Colonic mucosa (tissue), 4 donors: ENCODE data around the gene RASAL2. TPM values are rescaled to one million over a fixed set of nuclear protein-coding genes. Genes with fewer than 3 reads are reported as not detected.

Source experiments
- DNase-seq: peaks from one replicate; pipeline ENCODE4 v3.0.0-alpha.2; 2020
- H3K27ac ChIP-seq: fragments of 200-600 bp; one replicate; pipeline ENCODE4 v1.8.0; 2021
- H3K27me3 ChIP-seq: fragments of 200-600 bp; one replicate; pipeline ENCODE4 v1.8.0; 2021
- H3K36me3 ChIP-seq: fragments of 200-600 bp; one replicate; pipeline ENCODE4 v1.8.0; 2021
- H3K4me1 ChIP-seq: fragments of 200-600 bp; one replicate; pipeline ENCODE4 v1.8.0; 2021; ENCODE audit warnings: mild to moderate bottlenecking
- H3K4me3 ChIP-seq: fragments of 200-600 bp; one replicate; pipeline ENCODE4 v1.8.0; 2021
- H3K9ac ChIP-seq, 2 donors: one replicate each; pipeline ENCODE4 v1.7.0; 2013; ENCODE audit warnings: control low read depth in 2 of 2, low read depth in 2 of 2, low read length in 2 of 2
- H3K9me3 ChIP-seq: fragments of 200-600 bp; one replicate; pipeline ENCODE4 v1.8.0; 2021
- intact Hi-C: fragments of 100-400 bp; cut with DNase I; formaldehyde crosslinking; loops from one replicate; pipeline ENCODE4 v1.14.1; 2022
- total RNA-seq, 2 donors: library from RNA; stranded (reverse); fragmentation: NEBNext Ultra II Directional in 1 of 2; extraction: Animal tissue kit (Norgen Biotek cat#: 25700) in 1 of 2; gene quantifications; one replicate each; pipeline ENCODE4 v1.2.1, GENCODE V29; 2021
- TF ChIP-seq, protein P1 (sequence below): fragments of 200-600 bp; IDR thresholded peaks from one replicate; pipeline ENCODE4 v1.8.0; 2022; ENCODE audit warnings: antibody characterized with exemption, mild to moderate bottlenecking
- donor health status: healthy.
- donor health status: DM: no; HTN: no; CAD: no.
- donor health status: DM: no; HTN: no; CAD: no.

RASAL2 gene
- total RNA-seq, 2 donors from 2014 or later = 9.7 to 11.8 TPM

DNA sequence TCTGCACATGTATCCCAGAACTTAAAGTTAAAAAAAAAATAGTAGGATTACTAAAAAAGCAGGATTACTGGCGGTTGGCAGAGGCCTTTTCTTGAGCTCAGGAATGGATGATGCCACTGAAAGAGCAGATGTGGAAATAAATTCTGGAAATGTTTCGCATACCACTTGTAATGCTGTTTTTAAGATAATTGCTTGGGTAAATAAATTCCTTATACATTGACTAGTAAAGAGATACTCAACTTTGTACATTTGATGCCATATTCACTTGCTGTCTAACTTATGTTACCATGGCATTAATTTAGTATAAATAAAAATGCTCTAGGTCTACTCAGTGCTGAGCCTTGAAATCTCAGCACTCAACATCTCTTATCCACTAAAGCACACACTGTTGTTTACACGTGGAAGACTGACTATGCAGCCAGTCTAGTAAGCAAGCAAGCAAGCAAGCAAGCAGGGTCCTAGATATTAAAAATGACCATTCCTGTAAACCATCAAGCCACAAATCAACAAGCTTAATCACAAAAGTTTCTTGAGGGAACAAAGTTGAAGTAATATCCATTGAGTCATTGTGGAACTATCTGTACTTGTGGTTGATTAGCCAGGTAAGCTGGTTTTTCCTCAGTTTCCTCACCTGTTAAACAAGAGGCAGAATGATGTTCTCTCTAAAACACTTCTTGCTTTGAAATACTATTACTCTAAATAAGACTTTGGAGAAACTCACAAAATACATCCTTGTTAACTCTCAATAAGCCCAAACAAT lies 1.7 kb upstream of the RASAL2 start:
- TF ChIP-seq, protein P1, sequence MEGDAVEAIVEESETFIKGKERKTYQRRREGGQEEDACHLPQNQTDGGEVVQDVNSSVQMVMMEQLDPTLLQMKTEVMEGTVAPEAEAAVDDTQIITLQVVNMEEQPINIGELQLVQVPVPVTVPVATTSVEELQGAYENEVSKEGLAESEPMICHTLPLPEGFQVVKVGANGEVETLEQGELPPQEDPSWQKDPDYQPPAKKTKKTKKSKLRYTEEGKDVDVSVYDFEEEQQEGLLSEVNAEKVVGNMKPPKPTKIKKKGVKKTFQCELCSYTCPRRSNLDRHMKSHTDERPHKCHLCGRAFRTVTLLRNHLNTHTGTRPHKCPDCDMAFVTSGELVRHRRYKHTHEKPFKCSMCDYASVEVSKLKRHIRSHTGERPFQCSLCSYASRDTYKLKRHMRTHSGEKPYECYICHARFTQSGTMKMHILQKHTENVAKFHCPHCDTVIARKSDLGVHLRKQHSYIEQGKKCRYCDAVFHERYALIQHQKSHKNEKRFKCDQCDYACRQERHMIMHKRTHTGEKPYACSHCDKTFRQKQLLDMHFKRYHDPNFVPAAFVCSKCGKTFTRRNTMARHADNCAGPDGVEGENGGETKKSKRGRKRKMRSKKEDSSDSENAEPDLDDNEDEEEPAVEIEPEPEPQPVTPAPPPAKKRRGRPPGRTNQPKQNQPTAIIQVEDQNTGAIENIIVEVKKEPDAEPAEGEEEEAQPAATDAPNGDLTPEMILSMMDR = no peak
- Histone ChIP-seq H3K9ac (no peak overlapping the region), H3K4me3 (no peak overlapping the region), H3K4me1 (peaks cover 4% of the 10 kb centered on the region), H3K9me3 (no peaks in the 10 kb centered on the region), H3K27ac (no peak overlapping the region), H3K27me3 (no peaks in the 10 kb centered on the region), H3K36me3 (no peaks in the 10 kb centered on the region)
- DNase-seq = no peak
- intact Hi-C loops = no loop called here

DNA sequence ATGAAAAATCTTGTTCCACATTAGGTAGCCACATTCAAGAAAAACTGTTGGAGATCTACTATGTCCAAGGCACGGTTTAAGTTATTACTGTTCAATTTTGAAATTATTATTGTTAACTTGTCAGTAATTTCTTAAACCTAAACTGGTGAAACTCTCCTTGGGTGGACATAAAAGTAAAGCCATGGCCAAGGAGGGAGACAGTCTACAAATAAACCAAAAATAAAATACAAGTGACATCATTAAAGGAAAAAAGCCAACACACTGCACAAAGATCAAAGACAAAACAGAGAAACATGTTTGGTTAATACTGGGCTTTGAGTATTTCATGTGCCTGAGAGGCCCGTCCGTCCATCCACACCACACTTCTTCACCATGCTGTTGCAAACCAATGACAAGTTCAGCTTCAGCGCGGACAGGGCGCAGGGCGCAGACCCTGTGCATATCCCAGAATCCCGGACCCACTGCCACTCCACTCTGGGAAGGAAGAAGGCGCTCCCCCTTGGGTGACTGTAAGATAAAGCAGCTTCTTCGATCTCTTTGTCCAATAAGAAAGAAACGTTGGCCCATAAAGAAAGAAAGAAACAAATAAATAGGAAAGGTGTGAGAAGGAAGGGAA lies 918 bp upstream of the RASAL2 start:
- Histone ChIP-seq H3K9me3 (no peaks in the 10 kb centered on the region), H3K36me3 (no peaks in the 10 kb centered on the region), H3K4me1 (peaks cover 5% of the 10 kb centered on the region), H3K27me3 (no peaks in the 10 kb centered on the region), H3K27ac (peak overlapping the region; percentile 80), H3K4me3 (peak overlapping the region; percentile 71), H3K9ac (peak overlapping the region; percentile 47 to 86)
- DNase-seq = peak; percentile 48
- intact Hi-C loops = no loop called here
- TF ChIP-seq, protein P1 = no peak

DNA sequence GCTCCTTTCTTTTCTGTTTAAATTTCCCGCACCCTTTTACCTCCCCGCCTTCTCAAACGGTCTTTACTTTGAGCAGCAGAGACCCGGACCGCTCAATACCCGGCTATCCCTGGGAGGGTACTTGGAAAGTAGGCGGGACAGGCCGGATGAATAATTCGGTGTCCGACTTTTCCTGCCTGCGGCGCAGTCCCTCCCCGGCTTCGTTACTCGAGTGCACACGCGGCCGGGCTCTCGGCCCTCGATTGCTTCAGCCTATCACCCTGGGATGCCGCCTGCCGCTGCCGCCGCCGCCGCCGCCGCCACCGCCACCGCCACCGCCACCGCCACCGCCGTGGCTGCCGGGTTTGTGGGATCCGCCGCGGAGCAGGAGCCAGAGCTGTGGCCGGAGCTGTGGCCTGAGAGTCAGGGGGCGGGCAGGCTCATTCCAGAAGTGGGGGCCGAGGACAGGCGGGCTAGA lies 382 bp upstream of the RASAL2 start:
- DNase-seq = peak; percentile 93
- H3K9ac ChIP-seq = peak overlapping the region; percentile 75 to 86
- H3K4me1 ChIP-seq = peaks cover 10% of the 10 kb centered on the region
- no peaks in the 10 kb centered on the region for H3K9me3 ChIP-seq
- TF ChIP-seq, protein P1 = no peak
- no peaks in the 10 kb centered on the region for H3K36me3 ChIP-seq
- intact Hi-C loops = no loop called here
- peak overlapping the region; percentile 80 for H3K27ac ChIP-seq
- H3K27me3 ChIP-seq = no peaks in the 10 kb centered on the region
- peak overlapping the region; percentile 71 for H3K4me3 ChIP-seq

DNA sequence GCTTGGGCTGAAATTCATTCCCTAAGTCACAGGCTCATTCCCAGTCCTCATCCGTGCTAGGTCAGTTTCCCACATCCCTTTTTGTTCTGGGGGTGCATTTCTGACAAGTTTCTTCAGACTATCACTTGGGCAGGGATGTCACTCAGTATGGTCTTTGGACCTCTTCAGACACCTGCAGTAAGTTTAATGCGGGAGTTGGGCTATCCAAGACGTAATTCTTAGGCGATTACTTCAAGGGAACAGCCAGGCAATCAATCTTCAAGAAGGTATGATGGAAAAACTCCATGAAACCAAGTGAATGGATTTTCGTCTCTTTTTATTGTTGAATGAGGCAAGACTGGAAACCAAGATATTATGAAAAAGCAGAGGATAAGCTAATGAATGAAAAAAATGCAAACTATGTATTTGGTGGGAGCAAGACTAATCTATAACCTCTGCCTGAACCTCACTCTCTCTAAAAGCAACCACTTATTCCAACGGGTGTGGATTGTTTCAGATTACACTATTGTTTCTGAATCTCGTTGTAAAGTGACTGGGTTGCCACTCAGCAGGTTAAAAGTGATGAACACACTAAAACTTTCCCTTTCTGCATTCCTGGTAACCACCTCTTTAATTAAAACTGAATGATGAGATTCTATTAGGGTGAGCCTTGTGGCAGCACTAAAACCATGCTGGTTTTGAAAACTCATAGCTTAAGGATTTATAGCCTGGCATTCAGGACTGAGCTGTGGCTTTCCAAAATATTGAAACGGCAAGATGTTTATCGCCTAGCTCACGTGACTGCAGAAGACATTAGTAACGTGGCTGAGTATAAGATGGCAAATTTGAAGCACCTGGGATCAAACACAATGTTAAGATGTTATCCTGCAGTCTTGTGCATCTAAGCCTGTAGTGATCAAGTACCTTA lies 1.1 kb downstream of the RASAL2 start:
- no peaks in the 10 kb centered on the region for H3K36me3 ChIP-seq
- no peaks in the 10 kb centered on the region for H3K27me3 ChIP-seq
- H3K4me3 ChIP-seq = peak overlapping the region; percentile 71
- DNase-seq = no peak
- no peaks in the 10 kb centered on the region for H3K9me3 ChIP-seq
- TF ChIP-seq, protein P1 = no peak
- intact Hi-C loops = no loop called here
- peak overlapping the region; percentile 52 to 75 for H3K9ac ChIP-seq
- peak overlapping the region; percentile 80 for H3K27ac ChIP-seq
- peaks cover 13% of the 10 kb centered on the region for H3K4me1 ChIP-seq

DNA sequence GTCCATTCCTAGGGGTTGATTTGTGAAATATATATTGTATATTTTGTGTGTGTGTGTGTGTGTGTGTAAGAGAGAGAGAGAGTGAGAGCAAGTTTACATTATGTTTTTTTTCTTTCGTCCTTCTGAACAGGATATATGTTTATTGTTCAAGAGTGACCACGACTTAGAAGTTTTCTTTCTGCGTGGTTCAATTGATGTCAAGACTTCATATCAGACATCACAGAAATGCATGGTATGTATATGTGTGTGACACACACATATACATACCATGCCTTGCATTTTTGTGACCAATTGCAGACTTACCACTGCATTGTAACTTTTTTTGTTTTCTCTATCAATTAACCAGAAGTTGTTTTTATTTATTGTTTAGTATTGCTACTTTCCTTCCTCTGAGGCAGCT lies 2.5 kb downstream of the RASAL2 start:
- H3K9ac ChIP-seq = no peak overlapping the region
- DNase-seq = no peak
- H3K36me3 ChIP-seq = no peaks in the 10 kb centered on the region
- no peak overlapping the region for H3K27ac ChIP-seq
- intact Hi-C loops = no loop called here
- H3K4me1 ChIP-seq = peaks cover 13% of the 10 kb centered on the region
- TF ChIP-seq, protein P1 = no peak
- H3K4me3 ChIP-seq = no peak overlapping the region
- H3K9me3 ChIP-seq = no peaks in the 10 kb centered on the region
- no peaks in the 10 kb centered on the region for H3K27me3 ChIP-seq
